Ishikawa (cell line): ENCODE results near the gene CRYBA2.

ENCODE experiments used
- CEBPB ChIP-seq: IDR thresholded peaks from 2 replicates; pipeline ENCODE4 v1.6.1; 2012
- CREB1 ChIP-seq: IDR thresholded peaks from 2 replicates; pipeline ENCODE4 v1.6.1; 2012; ENCODE audit warnings: low read depth
- EGR1 ChIP-seq: IDR thresholded peaks from 2 replicates; pipeline ENCODE4 v1.6.1; 2012
- EP300 ChIP-seq: IDR thresholded peaks from 2 replicates; pipeline ENCODE4 v1.6.1; 2012; ENCODE audit warnings: borderline replicate concordance
- FOXM1 ChIP-seq: IDR thresholded peaks from 2 replicates; pipeline ENCODE4 v1.6.1; 2012; ENCODE audit warnings: low read depth, borderline replicate concordance
- NFIC ChIP-seq: IDR thresholded peaks from 2 replicates; pipeline ENCODE4 v1.6.1; 2012
- RAD21 ChIP-seq: IDR thresholded peaks from 2 replicates; pipeline ENCODE4 v1.6.1; 2012; ENCODE audit warnings: low read depth
- REST ChIP-seq: IDR thresholded peaks from 2 replicates; pipeline ENCODE4 v1.6.1; 2012; ENCODE audit warnings: low read depth, mild to moderate bottlenecking
- TAF1 ChIP-seq: IDR thresholded peaks from 2 replicates; pipeline ENCODE4 v1.6.1; 2012; ENCODE audit warnings: low read depth, mild to moderate bottlenecking
- TCF12 ChIP-seq: IDR thresholded peaks from 2 replicates; pipeline ENCODE4 v1.6.1; 2012; ENCODE audit warnings: low read depth
- TEAD4 ChIP-seq: IDR thresholded peaks from 2 replicates; pipeline ENCODE4 v1.6.1; 2012
- YY1 ChIP-seq: IDR thresholded peaks from 2 replicates; pipeline ENCODE4 v1.6.1; 2012; ENCODE audit warnings: low read depth
- ZBTB7A ChIP-seq: IDR thresholded peaks from 2 replicates; pipeline ENCODE4 v1.6.1; 2012; ENCODE audit warnings: low read depth
- TF ChIP-seq, protein P1 (sequence below): IDR thresholded peaks from 2 replicates; pipeline ENCODE4 v1.6.1; 2012
- TF ChIP-seq, protein P2 (sequence below): IDR thresholded peaks from 2 replicates; pipeline ENCODE4 v1.6.1; 2012

The CRYBA2 gene

GRCh38 chr2:218995972-218996711, 2.9 kb upstream of the CRYBA2 start:
- no peak for TF ChIP-seq TEAD4
- TF ChIP-seq FOXM1 = no peak
- TF ChIP-seq CREB1 = peak; percentile 10; the same call in 1 of the 2 replicates
- TF ChIP-seq RAD21 = peak; percentile 85
- TF ChIP-seq CEBPB = no peak

GRCh38 chr2:218995561-218995960, 2.3 kb upstream of the CRYBA2 start:
- TF ChIP-seq, protein P1, sequence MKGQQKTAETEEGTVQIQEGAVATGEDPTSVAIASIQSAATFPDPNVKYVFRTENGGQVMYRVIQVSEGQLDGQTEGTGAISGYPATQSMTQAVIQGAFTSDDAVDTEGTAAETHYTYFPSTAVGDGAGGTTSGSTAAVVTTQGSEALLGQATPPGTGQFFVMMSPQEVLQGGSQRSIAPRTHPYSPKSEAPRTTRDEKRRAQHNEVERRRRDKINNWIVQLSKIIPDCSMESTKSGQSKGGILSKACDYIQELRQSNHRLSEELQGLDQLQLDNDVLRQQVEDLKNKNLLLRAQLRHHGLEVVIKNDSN = no peak
- TF ChIP-seq, protein P2, sequence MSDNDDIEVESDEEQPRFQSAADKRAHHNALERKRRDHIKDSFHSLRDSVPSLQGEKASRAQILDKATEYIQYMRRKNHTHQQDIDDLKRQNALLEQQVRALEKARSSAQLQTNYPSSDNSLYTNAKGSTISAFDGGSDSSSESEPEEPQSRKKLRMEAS = no peak
- no peak for TF ChIP-seq TEAD4
- no peak for TF ChIP-seq TCF12
- no peak for TF ChIP-seq TAF1
- no peak for TF ChIP-seq NFIC
- no peak for TF ChIP-seq ZBTB7A
- no peak for TF ChIP-seq YY1
- no peak for TF ChIP-seq FOXM1
- no peak for TF ChIP-seq REST
- no peak for TF ChIP-seq EGR1

- TF ChIP-seq CEBPB (no peak), YY1 (no peak), NFIC (no peak), ZBTB7A (no peak), FOXM1 (no peak), TEAD4 (no peak), EGR1 (no peak), CREB1 (no peak), TCF12 (no peak), EP300 (no peak), REST (no peak), TAF1 (no peak), RAD21 (no peak)
- TF ChIP-seq, protein P2 = no peak
- TF ChIP-seq, protein P1 = no peak
These were observed 398 bp downstream of the CRYBA2 start for GRCh38 chr2:218992703-218993344.

- no peak for TF ChIP-seq EP300
- no peak for TF ChIP-seq TCF12
- no peak for TF ChIP-seq NFIC
- TF ChIP-seq ZBTB7A = no peak
These were observed 1.0 kb downstream of the CRYBA2 start for GRCh38 chr2:218992196-218992595.

DNA sequence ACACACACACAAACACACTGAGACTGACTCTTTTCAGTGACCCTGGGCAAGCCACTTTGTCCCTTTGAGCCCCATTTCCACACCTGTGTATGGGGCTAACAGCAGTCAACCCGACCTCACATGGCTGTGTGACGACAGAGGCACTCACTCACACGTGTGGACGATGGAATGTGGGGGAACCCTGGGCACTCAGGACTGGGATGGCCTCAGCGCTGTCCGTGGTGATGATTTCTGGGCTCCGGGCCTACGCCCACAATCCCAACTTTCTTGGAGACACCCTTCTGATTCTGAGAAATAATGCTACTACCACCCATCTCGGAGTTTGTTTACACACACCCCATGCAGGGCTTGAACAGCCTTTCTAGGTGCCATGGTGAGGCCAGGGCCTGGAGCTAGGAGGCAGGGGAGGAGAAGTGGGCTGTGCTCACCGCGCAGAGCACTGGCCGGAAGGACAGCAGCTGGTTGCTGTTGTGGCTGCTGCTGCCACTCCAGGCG, 1.5 kb downstream of the CRYBA2 start:
- TF ChIP-seq FOXM1 = no peak
- peak; percentile 86 for TF ChIP-seq REST
- no peak for TF ChIP-seq EGR1
- TF ChIP-seq, protein P2 = peak; percentile 30; the same call in 1 of the 2 replicates
- TF ChIP-seq TEAD4 = peak; percentile 71
- no peak for TF ChIP-seq CREB1
- TF ChIP-seq ZBTB7A = no peak
